GM13976 (cell line): ENCODE data around the gene GAB1.

Experiments used
- DNase-seq: peaks from one replicate; pipeline ENCODE4 v3.0.0; 2012; ENCODE audit warnings: low spot score
- CTCF ChIP-seq: IDR thresholded peaks from 2 replicates; pipeline ENCODE4 v1.5.1; 2012; ENCODE audit warnings: borderline replicate concordance, mild to moderate bottlenecking; ENCODE audit not compliant: insufficient read depth; ENCODE audit errors: extremely low read depth, missing control alignments, control extremely low read depth
- in situ Hi-C: fragments of 300-500 bp; cut with MboI; formaldehyde crosslinking; loops from one replicate; pipeline ENCODE4 v1.12.0; 2022; ENCODE audit warnings: low sequenced_read_pairs, mixed read lengths, inconsistent platforms; ENCODE audit not compliant: unreplicated experiment

GAB1 gene

GRCh38 chr4:143343276-143343831, 6.7 kb downstream of the GAB1 start:
- DNase-seq = no peak
- in situ Hi-C loops = no loop called here
- TF ChIP-seq CTCF = no peak

DNA sequence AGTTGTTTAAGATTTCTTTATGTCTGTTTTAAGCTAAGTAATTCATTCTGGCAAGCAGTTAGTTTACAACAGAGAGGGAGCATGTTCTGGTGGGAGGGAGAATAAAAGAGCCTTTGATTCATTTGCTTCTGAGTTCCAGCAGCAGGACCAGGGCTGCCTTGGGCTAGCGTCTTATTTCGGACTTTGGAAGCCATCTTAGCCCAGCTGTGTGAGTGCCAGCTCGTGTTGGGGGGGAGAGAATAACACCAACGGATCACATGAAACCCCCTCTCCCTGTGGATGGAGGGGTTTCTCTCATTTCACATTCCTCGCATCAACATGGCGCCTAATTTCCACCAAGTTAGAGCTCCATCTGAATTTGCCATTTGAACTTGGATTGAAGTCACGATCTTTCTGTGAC, 7.4 kb downstream of the GAB1 start:
- DNase-seq = no peak
- in situ Hi-C loops = no loop called here
- TF ChIP-seq CTCF = no peak

DNA sequence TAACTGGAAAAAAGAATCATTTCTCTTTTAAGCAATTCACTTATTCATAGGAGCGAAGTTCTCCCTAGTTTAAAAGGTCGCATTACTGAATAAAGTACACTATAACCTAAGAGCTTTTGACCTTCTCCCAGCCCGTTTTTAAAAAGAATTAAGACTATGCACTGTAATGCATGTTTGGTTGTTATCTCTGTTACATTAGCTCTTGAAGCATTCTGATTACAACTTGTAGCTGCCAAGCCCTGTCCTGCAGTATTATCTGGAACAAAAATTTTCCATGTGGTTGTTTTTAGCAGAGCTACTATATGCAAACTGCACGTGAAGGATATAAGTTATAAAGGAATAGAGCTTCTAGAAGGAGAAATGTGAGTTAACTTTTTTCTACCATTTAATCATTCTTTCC, 8.1 kb downstream of the GAB1 start:
- TF ChIP-seq CTCF = no peak
- no peak for DNase-seq
- in situ Hi-C loops = no loop called here

DNA sequence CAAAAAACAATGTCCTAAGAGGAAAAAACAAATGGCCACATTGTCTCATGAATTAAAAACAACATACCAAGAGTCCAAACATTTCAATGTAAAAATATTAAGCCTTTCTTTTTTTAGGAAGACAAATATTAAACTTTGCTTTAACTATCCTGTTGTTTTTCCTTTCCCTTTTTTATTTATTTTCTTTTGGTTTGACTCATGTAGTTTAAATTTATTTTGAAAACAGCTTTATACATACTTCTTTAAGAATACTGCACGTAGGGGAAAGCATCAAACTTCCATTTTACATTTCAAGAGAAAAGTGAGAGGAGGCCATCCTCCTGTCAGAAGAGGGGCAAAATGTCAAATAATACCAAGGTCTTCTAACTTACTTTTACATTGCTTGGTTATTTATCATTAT, 8.7 kb downstream of the GAB1 start:
- TF ChIP-seq CTCF = no peak
- in situ Hi-C loops = no loop called here
- DNase-seq = no peak

DNA sequence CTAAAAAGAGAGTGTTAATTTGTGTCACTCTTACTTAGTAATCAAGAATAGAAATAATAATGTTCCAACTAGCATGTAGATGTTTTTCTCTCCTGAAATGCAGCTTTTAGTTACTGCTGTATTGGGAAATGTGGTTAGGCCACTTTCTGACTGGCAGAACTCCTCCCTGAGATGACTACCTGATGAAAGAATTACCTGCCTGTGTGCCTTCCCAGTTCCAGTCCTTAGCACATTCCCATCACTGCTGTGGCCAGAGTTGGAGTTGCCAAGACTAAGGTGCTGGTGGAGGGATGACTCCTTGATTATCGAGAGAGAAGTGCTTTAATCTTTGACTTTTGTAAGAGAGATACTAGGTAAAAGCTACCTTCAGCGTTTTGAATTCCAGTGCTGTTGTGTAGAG, 9.5 kb downstream of the GAB1 start:
- TF ChIP-seq CTCF = no peak
- in situ Hi-C loops = no loop called here
- DNase-seq = no peak

DNA sequence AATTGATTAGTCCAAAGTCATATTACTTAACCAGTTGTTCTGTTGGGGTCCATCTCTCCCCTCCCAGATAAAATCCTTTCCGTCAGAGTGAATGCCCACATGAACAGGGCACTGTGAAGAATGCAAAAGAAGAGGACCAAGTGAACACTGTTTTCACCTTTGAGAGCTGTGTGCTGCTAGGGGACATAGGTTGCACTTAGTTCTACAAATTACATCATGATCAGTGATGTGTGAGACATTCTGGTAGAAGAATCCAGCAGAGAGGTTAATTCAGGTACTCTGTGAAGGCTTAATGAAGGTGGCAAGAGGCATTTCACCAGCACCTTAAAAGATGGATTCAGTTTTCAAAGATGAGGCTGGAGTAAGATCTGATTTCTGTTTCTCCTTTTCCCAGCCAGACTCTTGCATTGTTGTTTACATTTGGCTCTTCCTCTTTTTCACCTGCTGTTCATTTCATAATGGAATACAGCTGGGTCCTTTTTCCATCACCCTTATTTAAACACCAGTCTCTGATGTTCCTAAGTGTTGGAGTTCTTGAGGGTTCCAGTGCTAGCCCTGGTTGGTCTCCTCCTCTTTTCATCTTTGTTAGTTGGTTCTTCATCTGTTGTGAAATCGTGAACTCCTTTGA, 10.9 kb downstream of the GAB1 start:
- TF ChIP-seq CTCF = no peak
- in situ Hi-C loops = no loop called here
- DNase-seq = no peak
